Subcutaneous abdominal adipose tissue (tissue), 5 donors: ENCODE results near the gene HSPA6.
"Not testable (repeated sequence)": the region's sequence is repeated elsewhere in the genome, so short reads cannot be mapped to it uniquely, and the experiment has no call there.

Experiments
- H3K27ac ChIP-seq: one replicate; pipeline ENCODE4 v1.7.0; 2013; ENCODE audit warnings: low read depth, mild to moderate bottlenecking, inconsistent platforms, low read length, moderate library complexity
- H3K27me3 ChIP-seq, 5 donors: one replicate each; pipeline ENCODE4 v1.7.0; 2013; ENCODE audit warnings: low read length in 5 of 5, inconsistent platforms in 1 of 5; ENCODE audit not compliant: control insufficient read depth in 5 of 5, insufficient read depth in 4 of 5
- H3K36me3 ChIP-seq, 5 donors: one replicate each; pipeline ENCODE4 v1.7.0; 2013; ENCODE audit warnings: low read length in 5 of 5; ENCODE audit not compliant: control insufficient read depth in 5 of 5, insufficient read depth in 5 of 5
- H3K4me1 ChIP-seq, 5 donors: one replicate each; pipeline ENCODE4 v1.7.0; 2013; ENCODE audit warnings: low read length in 5 of 5, mild to moderate bottlenecking in 3 of 5, moderate library complexity in 1 of 5; ENCODE audit not compliant: control insufficient read depth in 5 of 5, insufficient read depth in 5 of 5
- H3K4me3 ChIP-seq, 5 donors: one replicate each; pipeline ENCODE4 v1.7.0; 2013; ENCODE audit warnings: low read length in 5 of 5, low read depth in 1 of 5
- H3K9ac ChIP-seq, 5 donors: one replicate each; pipeline ENCODE4 v1.7.0; 2013; ENCODE audit warnings: low read length in 5 of 5, mild to moderate bottlenecking in 4 of 5, moderate library complexity in 3 of 5
- H3K9me3 ChIP-seq, 5 donors: one replicate each; pipeline ENCODE4 v1.7.0; 2013; ENCODE audit warnings: low read length in 5 of 5; ENCODE audit not compliant: control insufficient read depth in 5 of 5
- donor health status: healthy.
- donor health status: healthy.
- donor health status: healthy.
- donor health status: healthy.
- donor health status: healthy.

Gene HSPA6

GRCh38 chr1:161523817-161524741, at the start of gene HSPA6:
Gene HSPA6 (plus strand): TSS chr1:161524540. CDS start chr1:161524659, 119 bp downstream.
- Histone ChIP-seq H3K9ac (peak within 1 kb of the TSS; percentile 16 to 93 (median 68)), H3K27ac (peak within 1 kb of the TSS; percentile 97), H3K4me3 (peak within 1 kb of the TSS; percentile 64 to 76 (median 75)), H3K4me1 (peaks cover 0 to 14% (median 7%) of the 10 kb centered on the region in 5 donors)
- not testable (repeated sequence) for H3K27me3 ChIP-seq, H3K9me3 ChIP-seq, H3K36me3 ChIP-seq

GRCh38 chr1:161477711-161478110, 46.6 kb upstream of the HSPA6 start:
- not testable (repeated sequence) for H3K27ac ChIP-seq, H3K9ac ChIP-seq, H3K4me3 ChIP-seq, H3K4me1 ChIP-seq, H3K36me3 ChIP-seq, H3K9me3 ChIP-seq
- H3K27me3 ChIP-seq = peaks cover 4 to 31% (median 15%) of the 10 kb centered on the region in 5 donors

GRCh38 chr1:161478985-161479384, 45.4 kb upstream of the HSPA6 start:
- Histone ChIP-seq H3K9me3 (no peaks in the 10 kb centered on the region), H3K9ac (no peak overlapping the region), H3K4me1 (no peaks in the 10 kb centered on the region), H3K36me3 (no peaks in the 10 kb centered on the region), H3K27me3 (peaks cover 4 to 34% (median 15%) of the 10 kb centered on the region in 5 donors), H3K4me3 (no peak overlapping the region), H3K27ac (no peak overlapping the region)

GRCh38 chr1:161480381-161481035, 43.8 kb upstream of the HSPA6 start:
- Histone ChIP-seq H3K9ac (no peak overlapping the region), H3K27me3 (peaks cover 4 to 31% (median 15%) of the 10 kb centered on the region in 5 donors), H3K4me3 (no peak overlapping the region), H3K9me3 (no peaks in the 10 kb centered on the region), H3K27ac (no peak overlapping the region), H3K4me1 (no peaks in the 10 kb centered on the region), H3K36me3 (no peaks in the 10 kb centered on the region)

- Histone ChIP-seq H3K9ac (no peak overlapping the region), H3K27me3 (peaks cover 4 to 31% (median 15%) of the 10 kb centered on the region in 5 donors), H3K4me1 (peaks cover 0 to under 1% (median 0%) of the 10 kb centered on the region in 5 donors), H3K36me3 (no peaks in the 10 kb centered on the region), H3K9me3 (no peaks in the 10 kb centered on the region), H3K27ac (no peak overlapping the region), H3K4me3 (no peak overlapping the region)
These were observed 42.5 kb upstream of the HSPA6 start for GRCh38 chr1:161481624-161482392.

- Histone ChIP-seq H3K9ac (no peak overlapping the region), H3K27me3 (peaks cover 4 to 34% (median 15%) of the 10 kb centered on the region in 5 donors), H3K4me3 (no peak overlapping the region), H3K36me3 (no peaks in the 10 kb centered on the region), H3K27ac (no peak overlapping the region), H3K9me3 (no peaks in the 10 kb centered on the region), H3K4me1 (peaks cover 0 to 8% (median 2%) of the 10 kb centered on the region in 5 donors)
These were observed 41.7 kb upstream of the HSPA6 start for GRCh38 chr1:161482610-161483009.

- Histone ChIP-seq H3K27me3 (peaks cover 4 to 35% (median 15%) of the 10 kb centered on the region in 5 donors), H3K27ac (no peak overlapping the region), H3K4me1 (peaks cover 0 to 11% (median 2%) of the 10 kb centered on the region in 5 donors), H3K36me3 (no peaks in the 10 kb centered on the region), H3K9ac (no peak overlapping the region), H3K4me3 (no peak overlapping the region), H3K9me3 (no peaks in the 10 kb centered on the region)
These were observed 41.0 kb upstream of the HSPA6 start for GRCh38 chr1:161483361-161483760.

GRCh38 chr1:161484613-161485012, 39.7 kb upstream of the HSPA6 start:
- Histone ChIP-seq H3K36me3 (no peaks in the 10 kb centered on the region), H3K4me3 (no peak overlapping the region), H3K4me1 (peaks cover 0 to 11% (median 2%) of the 10 kb centered on the region in 5 donors), H3K27ac (no peak overlapping the region), H3K9ac (no peak overlapping the region), H3K27me3 (peaks cover 5 to 38% (median 21%) of the 10 kb centered on the region in 5 donors), H3K9me3 (no peaks in the 10 kb centered on the region)

- peaks cover 2 to 33% (median 6%) of the 10 kb centered on the region in 5 donors for H3K27me3 ChIP-seq
- peaks cover 0 to 11% (median 2%) of the 10 kb centered on the region in 5 donors for H3K4me1 ChIP-seq
- H3K4me3 ChIP-seq = peak overlapping the region in 1 of 5 donors; percentile 54
- no peaks in the 10 kb centered on the region for H3K9me3 ChIP-seq
- H3K36me3 ChIP-seq = no peaks in the 10 kb centered on the region
- peak overlapping the region in 1 of 5 donors; percentile 8 for H3K9ac ChIP-seq
- H3K27ac ChIP-seq = no peak overlapping the region
These were observed 37.3 kb upstream of the HSPA6 start for GRCh38 chr1:161486806-161487741.
